ENCODE measurements around the gene NHP2. TPM values are rescaled to one million over a fixed set of nuclear protein-coding genes. Genes with fewer than 3 reads are reported as not detected.

Gene NHP2
- total and polyA plus RNA-seq, 9 of the 15 experiments (the other 6 are each of a cell fraction or from before 2014, with no cell fraction given), result 52.8 to 622 (median 144) TPM

DNA sequence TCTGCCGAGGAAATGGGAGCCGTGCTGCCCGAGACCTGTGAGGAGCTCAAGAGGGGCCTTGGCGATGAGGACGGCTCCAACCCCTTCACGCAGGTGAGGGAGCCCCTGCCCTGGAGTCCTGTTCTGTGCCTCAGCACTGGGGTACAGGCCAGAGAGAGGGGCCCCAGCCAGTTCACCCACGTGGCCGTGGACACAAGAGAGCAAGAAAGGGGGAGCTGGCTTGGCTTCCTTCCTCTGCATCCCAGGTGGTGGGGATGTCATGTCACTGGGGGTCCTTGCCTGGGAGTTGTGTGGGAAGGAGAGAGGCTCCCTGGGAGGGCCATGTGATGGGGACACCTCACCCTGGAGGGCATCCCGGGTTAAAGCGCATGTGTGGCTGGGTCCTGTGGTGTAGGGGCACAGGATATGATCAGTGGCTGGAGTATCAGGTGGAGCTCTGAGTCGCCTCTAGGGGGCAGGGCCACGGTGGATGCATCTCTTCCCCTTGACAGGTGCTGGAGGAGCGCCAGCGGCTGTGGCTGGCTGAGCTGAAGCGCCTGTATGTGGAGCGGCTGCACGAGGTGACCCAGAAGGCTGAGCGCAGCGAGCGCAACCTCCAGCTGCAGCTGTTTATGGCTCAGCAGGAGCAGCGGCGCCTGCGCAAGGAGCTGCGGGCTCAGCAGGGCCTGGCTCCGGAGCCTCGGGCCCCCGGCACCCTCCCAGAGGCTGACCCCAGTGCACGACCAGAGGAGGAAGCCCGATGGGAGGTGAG is 32.9 kb downstream of the NHP2 start:
- Histone ChIP-seq H3K9me1 (ENCODE audit: control insufficient read depth, insufficient read depth, low read length) (peaks cover 4% of the 10 kb centered on the region), H2AFZ (ENCODE audit: low read depth, low read length) (0 out of 2 replicates have a peak overlapping the region, but pooled peaks have one; percentile 44), H3K4me2 (ENCODE audit: insufficient read depth, low read length) (no peak overlapping the region; the same call in 1 of the 2 replicates), H3K9me3 (replicated peaks; ENCODE audit: control insufficient read depth, insufficient read depth, low read depth, low read length) (no peaks in the 10 kb centered on the region), H3K4me1 (replicated peaks in 1 of 2; ENCODE audit: control insufficient read depth in 2 of 2, insufficient read depth in 2 of 2, low read length in 2 of 2) (peaks cover 23 to 78% of the 10 kb centered on the region in 2 experiments; a peak in 4 of 5 replicates), H3K27ac (ENCODE audit: extremely low read depth, low read depth, low read length) (no peak overlapping the region), H3K36me3 (ENCODE audit: control insufficient read depth, insufficient read depth, low read length) (peaks cover 31% of the 10 kb centered on the region; the same call in 2 of the 3 replicates), H3K4me3 (no peak overlapping the region), H3K27me3 (ENCODE audit: control insufficient read depth in 2 of 2, insufficient read depth in 2 of 2, low read length in 2 of 2) (no peaks in the 10 kb centered on the region), H3K79me2 (ENCODE audit: control insufficient read depth, insufficient read depth, low read length) (peaks cover 25% of the 10 kb centered on the region), H4K20me1 (replicated peaks; ENCODE audit: control insufficient read depth, insufficient read depth, low read length) (no peaks in the 10 kb centered on the region; the same call in 1 of the 2 replicates), H3K9ac (ENCODE audit: insufficient read depth in 1 of 2, low read depth in 2 of 2, low read length in 2 of 2) (peak overlapping the region in 1 of 2 experiments; percentile 85; a peak in 2 of 4 replicates)
- CTCF ChIA-PET (ENCODE audit: low intra/inter-chr PET ratio), result no interaction called here
- FAIRE-seq (peak; percentile 94), DNase-seq (ENCODE audit: extremely low read depth in 1 of 4, low spot score in 3 of 4) (peak; percentile 79 to 95 (median 86)), ATAC-seq (peak; percentile 94)
- POLR2A ChIA-PET, result interaction anchor here (0.5 to 1.8 kb wide), 9 partner anchors 8 to 1771 kb away, joined by 3 to 7 read pairs (median 3); no protein-coding TSS in a partner anchor
- in situ Hi-C loops (cut with MboI) (no loop called here), intact Hi-C loops (cut with micrococcal nuclease) (no loop called here)
- BruUV-seq (replicated peaks), result no TSS peak
- 30% methylated on average over 22 of the region's 29 CpGs for WGBS (ENCODE audit: insufficient coverage, low coverage, missing lambda C conversion rate)
- TF ChIP-seq, protein P1, sequence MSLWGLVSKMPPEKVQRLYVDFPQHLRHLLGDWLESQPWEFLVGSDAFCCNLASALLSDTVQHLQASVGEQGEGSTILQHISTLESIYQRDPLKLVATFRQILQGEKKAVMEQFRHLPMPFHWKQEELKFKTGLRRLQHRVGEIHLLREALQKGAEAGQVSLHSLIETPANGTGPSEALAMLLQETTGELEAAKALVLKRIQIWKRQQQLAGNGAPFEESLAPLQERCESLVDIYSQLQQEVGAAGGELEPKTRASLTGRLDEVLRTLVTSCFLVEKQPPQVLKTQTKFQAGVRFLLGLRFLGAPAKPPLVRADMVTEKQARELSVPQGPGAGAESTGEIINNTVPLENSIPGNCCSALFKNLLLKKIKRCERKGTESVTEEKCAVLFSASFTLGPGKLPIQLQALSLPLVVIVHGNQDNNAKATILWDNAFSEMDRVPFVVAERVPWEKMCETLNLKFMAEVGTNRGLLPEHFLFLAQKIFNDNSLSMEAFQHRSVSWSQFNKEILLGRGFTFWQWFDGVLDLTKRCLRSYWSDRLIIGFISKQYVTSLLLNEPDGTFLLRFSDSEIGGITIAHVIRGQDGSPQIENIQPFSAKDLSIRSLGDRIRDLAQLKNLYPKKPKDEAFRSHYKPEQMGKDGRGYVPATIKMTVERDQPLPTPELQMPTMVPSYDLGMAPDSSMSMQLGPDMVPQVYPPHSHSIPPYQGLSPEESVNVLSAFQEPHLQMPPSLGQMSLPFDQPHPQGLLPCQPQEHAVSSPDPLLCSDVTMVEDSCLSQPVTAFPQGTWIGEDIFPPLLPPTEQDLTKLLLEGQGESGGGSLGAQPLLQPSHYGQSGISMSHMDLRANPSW (CRISPR knock-in tag; IDR thresholded peaks at IDR 0.05), result no peak
- TF ChIP-seq RAD21 (CRISPR knock-in tag; conservative IDR thresholded peaks at IDR 0.05 in 1 of 2, IDR thresholded peaks at IDR 0.05 in 1 of 2), result peak; percentile 19 to 59; a peak in 3 of 4 replicates
- TF ChIP-seq, protein P2, sequence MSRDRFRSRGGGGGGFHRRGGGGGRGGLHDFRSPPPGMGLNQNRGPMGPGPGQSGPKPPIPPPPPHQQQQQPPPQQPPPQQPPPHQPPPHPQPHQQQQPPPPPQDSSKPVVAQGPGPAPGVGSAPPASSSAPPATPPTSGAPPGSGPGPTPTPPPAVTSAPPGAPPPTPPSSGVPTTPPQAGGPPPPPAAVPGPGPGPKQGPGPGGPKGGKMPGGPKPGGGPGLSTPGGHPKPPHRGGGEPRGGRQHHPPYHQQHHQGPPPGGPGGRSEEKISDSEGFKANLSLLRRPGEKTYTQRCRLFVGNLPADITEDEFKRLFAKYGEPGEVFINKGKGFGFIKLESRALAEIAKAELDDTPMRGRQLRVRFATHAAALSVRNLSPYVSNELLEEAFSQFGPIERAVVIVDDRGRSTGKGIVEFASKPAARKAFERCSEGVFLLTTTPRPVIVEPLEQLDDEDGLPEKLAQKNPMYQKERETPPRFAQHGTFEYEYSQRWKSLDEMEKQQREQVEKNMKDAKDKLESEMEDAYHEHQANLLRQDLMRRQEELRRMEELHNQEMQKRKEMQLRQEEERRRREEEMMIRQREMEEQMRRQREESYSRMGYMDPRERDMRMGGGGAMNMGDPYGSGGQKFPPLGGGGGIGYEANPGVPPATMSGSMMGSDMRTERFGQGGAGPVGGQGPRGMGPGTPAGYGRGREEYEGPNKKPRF (IDR thresholded peaks at IDR 0.05; ENCODE audit: low read depth, low read length), result no peak
- TF ChIP-seq HNRNPLL (IDR thresholded peaks at IDR 0.05; ENCODE audit: low read depth, low read length, poor library complexity, severe bottlenecking), result peak; percentile 80
- TF ChIP-seq, protein P3, sequence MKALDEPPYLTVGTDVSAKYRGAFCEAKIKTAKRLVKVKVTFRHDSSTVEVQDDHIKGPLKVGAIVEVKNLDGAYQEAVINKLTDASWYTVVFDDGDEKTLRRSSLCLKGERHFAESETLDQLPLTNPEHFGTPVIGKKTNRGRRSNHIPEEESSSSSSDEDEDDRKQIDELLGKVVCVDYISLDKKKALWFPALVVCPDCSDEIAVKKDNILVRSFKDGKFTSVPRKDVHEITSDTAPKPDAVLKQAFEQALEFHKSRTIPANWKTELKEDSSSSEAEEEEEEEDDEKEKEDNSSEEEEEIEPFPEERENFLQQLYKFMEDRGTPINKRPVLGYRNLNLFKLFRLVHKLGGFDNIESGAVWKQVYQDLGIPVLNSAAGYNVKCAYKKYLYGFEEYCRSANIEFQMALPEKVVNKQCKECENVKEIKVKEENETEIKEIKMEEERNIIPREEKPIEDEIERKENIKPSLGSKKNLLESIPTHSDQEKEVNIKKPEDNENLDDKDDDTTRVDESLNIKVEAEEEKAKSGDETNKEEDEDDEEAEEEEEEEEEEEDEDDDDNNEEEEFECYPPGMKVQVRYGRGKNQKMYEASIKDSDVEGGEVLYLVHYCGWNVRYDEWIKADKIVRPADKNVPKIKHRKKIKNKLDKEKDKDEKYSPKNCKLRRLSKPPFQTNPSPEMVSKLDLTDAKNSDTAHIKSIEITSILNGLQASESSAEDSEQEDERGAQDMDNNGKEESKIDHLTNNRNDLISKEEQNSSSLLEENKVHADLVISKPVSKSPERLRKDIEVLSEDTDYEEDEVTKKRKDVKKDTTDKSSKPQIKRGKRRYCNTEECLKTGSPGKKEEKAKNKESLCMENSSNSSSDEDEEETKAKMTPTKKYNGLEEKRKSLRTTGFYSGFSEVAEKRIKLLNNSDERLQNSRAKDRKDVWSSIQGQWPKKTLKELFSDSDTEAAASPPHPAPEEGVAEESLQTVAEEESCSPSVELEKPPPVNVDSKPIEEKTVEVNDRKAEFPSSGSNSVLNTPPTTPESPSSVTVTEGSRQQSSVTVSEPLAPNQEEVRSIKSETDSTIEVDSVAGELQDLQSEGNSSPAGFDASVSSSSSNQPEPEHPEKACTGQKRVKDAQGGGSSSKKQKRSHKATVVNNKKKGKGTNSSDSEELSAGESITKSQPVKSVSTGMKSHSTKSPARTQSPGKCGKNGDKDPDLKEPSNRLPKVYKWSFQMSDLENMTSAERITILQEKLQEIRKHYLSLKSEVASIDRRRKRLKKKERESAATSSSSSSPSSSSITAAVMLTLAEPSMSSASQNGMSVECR (CRISPR knock-in tag; IDR thresholded peaks at IDR 0.05), result peak; percentile 50; the same call in 1 of the 2 replicates
- TF ChIP-seq, protein P4, sequence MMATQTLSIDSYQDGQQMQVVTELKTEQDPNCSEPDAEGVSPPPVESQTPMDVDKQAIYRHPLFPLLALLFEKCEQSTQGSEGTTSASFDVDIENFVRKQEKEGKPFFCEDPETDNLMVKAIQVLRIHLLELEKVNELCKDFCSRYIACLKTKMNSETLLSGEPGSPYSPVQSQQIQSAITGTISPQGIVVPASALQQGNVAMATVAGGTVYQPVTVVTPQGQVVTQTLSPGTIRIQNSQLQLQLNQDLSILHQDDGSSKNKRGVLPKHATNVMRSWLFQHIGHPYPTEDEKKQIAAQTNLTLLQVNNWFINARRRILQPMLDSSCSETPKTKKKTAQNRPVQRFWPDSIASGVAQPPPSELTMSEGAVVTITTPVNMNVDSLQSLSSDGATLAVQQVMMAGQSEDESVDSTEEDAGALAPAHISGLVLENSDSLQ (IDR thresholded peaks at IDR 0.05), result peak; percentile 89
- TF ChIP-seq KDM4B (IDR thresholded peaks at IDR 0.05; ENCODE audit: borderline replicate concordance in 2 of 2, low read depth in 1 of 2), result no peak

Data from K562 (cell line).